ENCODE data around the gene SPTLC3.

GRCh38 chr20:13118676-13119075 lies 109.9 kb downstream of the SPTLC3 start:
- TF ChIP-seq POLR2AphosphoS5 (IDR thresholded peaks at IDR 0.05; ENCODE audit: low read depth, low read length) (no peak), CTCF (IDR thresholded peaks at IDR 0.05) (no peak), REST (IDR thresholded peaks at IDR 0.05; ENCODE audit: insufficient read depth in 1 of 2, low read depth in 2 of 2, low read length in 1 of 2) (no peak)
